Keratinocyte (primary cell): ENCODE measurements around the gene STX3. TPM values are rescaled to one million over a fixed set of nuclear protein-coding genes. Genes with fewer than 3 reads are reported as not detected.

ENCODE experiments used
- DNase-seq: peaks from one replicate; pipeline ENCODE4 v3.0.0-alpha.2; 2011; ENCODE audit warnings: low read depth, missing footprints, low spot score
- FAIRE-seq: peaks from 2 replicates; lab custom pipeline; 2011; peaks lifted over from hg19 to GRCh38; lab: Jason Lieb, UNC
- H2AFZ ChIP-seq: 2 replicates; pipeline ENCODE4 v1.6.0; 2012; ENCODE audit warnings: low read length, control low read depth, inconsistent platforms; ENCODE audit not compliant: control insufficient read depth
- H3K27ac ChIP-seq: 2 replicates; pipeline ENCODE4 v1.5.1; 2011; ENCODE audit warnings: low read length; ENCODE audit not compliant: control insufficient read depth, insufficient read depth
- H3K27me3 ChIP-seq: 3 replicates; pipeline ENCODE4 v1.6.0; 2011; ENCODE audit warnings: low read length; ENCODE audit not compliant: control insufficient read depth, insufficient read depth; ENCODE audit errors: extremely low read depth
- H3K36me3 ChIP-seq, 2 experiments: 2 replicates in 1 of 2; 3 replicates in 1 of 2; pipeline ENCODE4 v1.5.1; 2011; ENCODE audit warnings: low read length in 2 of 2, mild to moderate bottlenecking in 1 of 2; ENCODE audit not compliant: control insufficient read depth in 2 of 2, insufficient read depth in 2 of 2; ENCODE audit errors: extremely low read depth in 1 of 2
- H3K4me1 ChIP-seq: 3 replicates; pipeline ENCODE4 v1.5.1; 2011; ENCODE audit warnings: low read length; ENCODE audit not compliant: control insufficient read depth, insufficient read depth; ENCODE audit errors: extremely low read depth
- H3K4me2 ChIP-seq: 3 replicates; pipeline ENCODE4 v1.6.0; 2011; ENCODE audit warnings: low read depth, low read length; ENCODE audit not compliant: control insufficient read depth, insufficient read depth; ENCODE audit errors: extremely low read depth
- H3K4me3 ChIP-seq, 3 experiments: fragments of 200-600 bp in 1 of 3; sonication (generic) in 1 of 3; 2 replicates in 2 of 3; 3 replicates in 1 of 3; pipeline ENCODE4 v1.5.1; 2011 to 2016; ENCODE audit warnings: low read length in 3 of 3, mild to moderate bottlenecking in 3 of 3, control low read depth in 2 of 3, inconsistent platforms in 1 of 3, low read depth in 1 of 3, mixed read lengths in 1 of 3, mixed run types in 1 of 3, moderate library complexity in 1 of 3; ENCODE audit not compliant: control insufficient read depth in 2 of 3, insufficient read depth in 2 of 3; ENCODE audit errors: extremely low read depth in 1 of 3
- H3K79me2 ChIP-seq: 2 replicates; pipeline ENCODE4 v1.6.0; 2012; ENCODE audit warnings: low read length; ENCODE audit not compliant: control insufficient read depth, insufficient read depth
- H3K9ac ChIP-seq: 3 replicates; pipeline ENCODE4 v1.6.0; 2011; ENCODE audit warnings: low read length; ENCODE audit not compliant: control insufficient read depth, insufficient read depth; ENCODE audit errors: extremely low read depth
- H3K9me1 ChIP-seq: 3 replicates; pipeline ENCODE4 v1.6.0; 2011; ENCODE audit warnings: low read length; ENCODE audit not compliant: control insufficient read depth, insufficient read depth; ENCODE audit errors: extremely low read depth
- H3K9me3 ChIP-seq: 2 replicates; pipeline ENCODE4 v1.5.1; 2012; ENCODE audit warnings: low read depth, low read length; ENCODE audit not compliant: control insufficient read depth
- H4K20me1 ChIP-seq: 3 replicates; pipeline ENCODE4 v1.6.0; 2011; ENCODE audit warnings: low read length; ENCODE audit not compliant: control insufficient read depth, insufficient read depth; ENCODE audit errors: extremely low read depth
- EZH2 ChIP-seq: IDR thresholded peaks from one replicate; pipeline ENCODE4 v1.6.1; 2012; ENCODE audit warnings: inconsistent platforms, mild to moderate bottlenecking, low read length, moderate library complexity
- dilution Hi-C: fragments of 300-500 bp; cut with MboI; formaldehyde crosslinking; loops from one replicate; pipeline ENCODE4 v1.7.0; 2020; ENCODE audit warnings: low sequenced_read_pairs; ENCODE audit not compliant: extremely low pct_ligation_motif_present
- polyA plus RNA-seq, 5 experiments: library from polyadenylated mRNA; depleted of rRNA in 3 of 5; stranded (reverse) in 3 of 5; stranded (forward) in 1 of 5; unstranded in 1 of 5; fragments of >200 nt; gene quantifications; 1 replicate in 1 of 5; 2 replicates in 3 of 5; 3 replicates in 1 of 5; pipeline versions ENCODE4 v1.2.1 to v1.2.3, GENCODE V29; 2011 to 2012; ENCODE audit warnings: missing spikeins in 2 of 5, low read depth in 1 of 5, low replicate concordance in 1 of 5
- TF ChIP-seq, protein P1 (sequence below), 3 experiments: IDR thresholded peaks in 1 of 3; conservative IDR thresholded peaks in 1 of 3; optimal IDR thresholded peaks in 1 of 3; 2 replicates in 2 of 3; 3 replicates in 1 of 3; pipeline versions ENCODE3 to v1.5.1; 2011; ENCODE audit warnings: low read length in 3 of 3, mild to moderate bottlenecking in 3 of 3, moderate library complexity in 2 of 3, control low read depth in 1 of 3, inconsistent platforms in 1 of 3; ENCODE audit not compliant: insufficient read depth in 2 of 3; ENCODE audit errors: extremely low read depth in 1 of 3

The STX3 gene
- polyA plus RNA-seq, 1 donor (not counting 4 experiments of a cell fraction or from before 2014, with no cell fraction given): 48.0 TPM

DNA sequence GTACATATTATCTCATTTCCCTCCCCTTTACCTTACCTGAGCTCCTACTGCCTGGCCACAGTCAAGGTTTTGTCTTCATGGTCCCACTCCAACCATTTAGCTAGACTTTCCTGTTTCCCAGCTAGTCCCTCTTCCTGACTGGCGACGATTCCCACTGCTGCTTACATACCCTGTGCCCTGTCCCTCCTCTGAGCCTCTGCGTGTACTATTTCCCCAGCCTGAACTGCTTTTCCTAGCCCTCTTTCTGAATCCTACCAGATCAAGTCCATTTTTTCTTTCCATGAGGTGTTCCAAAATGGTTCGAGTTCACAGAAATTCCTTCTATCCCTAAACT, 32.0 kb downstream of the STX3 start:
- peaks cover 11 to 32% of the 10 kb centered on the region in 2 experiments for H3K36me3 ChIP-seq
- no peaks in the 10 kb centered on the region for H3K27me3 ChIP-seq
- TF ChIP-seq EZH2: no peak
- TF ChIP-seq, protein P1, sequence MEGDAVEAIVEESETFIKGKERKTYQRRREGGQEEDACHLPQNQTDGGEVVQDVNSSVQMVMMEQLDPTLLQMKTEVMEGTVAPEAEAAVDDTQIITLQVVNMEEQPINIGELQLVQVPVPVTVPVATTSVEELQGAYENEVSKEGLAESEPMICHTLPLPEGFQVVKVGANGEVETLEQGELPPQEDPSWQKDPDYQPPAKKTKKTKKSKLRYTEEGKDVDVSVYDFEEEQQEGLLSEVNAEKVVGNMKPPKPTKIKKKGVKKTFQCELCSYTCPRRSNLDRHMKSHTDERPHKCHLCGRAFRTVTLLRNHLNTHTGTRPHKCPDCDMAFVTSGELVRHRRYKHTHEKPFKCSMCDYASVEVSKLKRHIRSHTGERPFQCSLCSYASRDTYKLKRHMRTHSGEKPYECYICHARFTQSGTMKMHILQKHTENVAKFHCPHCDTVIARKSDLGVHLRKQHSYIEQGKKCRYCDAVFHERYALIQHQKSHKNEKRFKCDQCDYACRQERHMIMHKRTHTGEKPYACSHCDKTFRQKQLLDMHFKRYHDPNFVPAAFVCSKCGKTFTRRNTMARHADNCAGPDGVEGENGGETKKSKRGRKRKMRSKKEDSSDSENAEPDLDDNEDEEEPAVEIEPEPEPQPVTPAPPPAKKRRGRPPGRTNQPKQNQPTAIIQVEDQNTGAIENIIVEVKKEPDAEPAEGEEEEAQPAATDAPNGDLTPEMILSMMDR (optimal IDR thresholded peaks at IDR 0.05 in 1 of 3, IDR thresholded peaks at IDR 0.05 in 1 of 3, conservative IDR thresholded peaks at IDR 0.05 in 1 of 3; ENCODE audit: extremely low read depth in 1 of 3, insufficient read depth in 2 of 3, low read length in 3 of 3): no peak
- H3K4me1 ChIP-seq: peaks cover 18% of the 10 kb centered on the region
- no peaks in the 10 kb centered on the region for H3K9me3 ChIP-seq
- peaks cover 3% of the 10 kb centered on the region for H4K20me1 ChIP-seq
- peaks cover 8% of the 10 kb centered on the region for H3K79me2 ChIP-seq
- FAIRE-seq (no peak), DNase-seq (no peak)
- H3K4me3 ChIP-seq: no peak overlapping the region
- dilution Hi-C loops: no loop called here
- no peak overlapping the region for H3K27ac ChIP-seq
- no peaks in the 10 kb centered on the region for H3K9me1 ChIP-seq
- H3K4me2 ChIP-seq: peak overlapping the region; percentile 2
- no peak overlapping the region for H3K9ac ChIP-seq
- H2AFZ ChIP-seq: no peak overlapping the region

DNA sequence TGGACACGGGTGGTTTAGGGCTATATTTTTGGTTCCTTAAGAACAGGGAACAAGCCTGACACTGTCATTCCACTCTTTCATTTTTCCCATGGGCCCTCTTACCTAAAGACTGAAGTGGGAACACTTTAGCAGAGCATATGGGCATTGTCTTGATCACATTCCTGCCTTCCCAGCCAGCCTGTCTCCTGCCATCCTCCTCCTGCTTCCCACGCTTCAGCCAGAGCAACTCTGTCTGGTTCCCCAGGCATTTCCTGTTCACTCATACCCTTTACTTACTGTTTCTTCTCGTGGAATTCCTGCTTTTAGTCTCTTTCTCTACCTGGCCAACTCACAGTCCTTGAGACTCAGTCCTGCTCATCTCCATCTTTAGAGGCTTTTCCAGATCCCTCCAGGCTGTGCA, 32.6 kb downstream of the STX3 start:
- DNase-seq (no peak), FAIRE-seq (peak; percentile 39)
- dilution Hi-C loops: no loop called here
- Histone ChIP-seq H3K4me2 (no peak overlapping the region), H4K20me1 (peaks cover 3% of the 10 kb centered on the region), H3K9ac (no peak overlapping the region), H3K79me2 (peaks cover 8% of the 10 kb centered on the region), H3K27me3 (no peaks in the 10 kb centered on the region), H3K4me1 (peaks cover 18% of the 10 kb centered on the region), H3K9me1 (no peaks in the 10 kb centered on the region), H3K4me3 (no peak overlapping the region), H2AFZ (no peak overlapping the region), H3K36me3 (peaks cover 15 to 36% of the 10 kb centered on the region in 2 experiments), H3K9me3 (no peaks in the 10 kb centered on the region), H3K27ac (no peak overlapping the region)
- TF ChIP-seq, protein P1 (optimal IDR thresholded peaks at IDR 0.05 in 1 of 3, IDR thresholded peaks at IDR 0.05 in 1 of 3, conservative IDR thresholded peaks at IDR 0.05 in 1 of 3; ENCODE audit: extremely low read depth in 1 of 3, insufficient read depth in 2 of 3, low read length in 3 of 3): no peak
- TF ChIP-seq EZH2: no peak
